GM12874 (cell line): Measurements from ENCODE around the gene OR6S1.

Experiments
- TF ChIP-seq, protein P1 (sequence below): IDR thresholded peaks from 2 replicates; pipeline ENCODE4 v1.5.1; 2011; ENCODE audit warnings: low read depth, mild to moderate bottlenecking, control low read depth, low read length, moderate library complexity; ENCODE audit not compliant: insufficient read depth

Gene OR6S1

DNA sequence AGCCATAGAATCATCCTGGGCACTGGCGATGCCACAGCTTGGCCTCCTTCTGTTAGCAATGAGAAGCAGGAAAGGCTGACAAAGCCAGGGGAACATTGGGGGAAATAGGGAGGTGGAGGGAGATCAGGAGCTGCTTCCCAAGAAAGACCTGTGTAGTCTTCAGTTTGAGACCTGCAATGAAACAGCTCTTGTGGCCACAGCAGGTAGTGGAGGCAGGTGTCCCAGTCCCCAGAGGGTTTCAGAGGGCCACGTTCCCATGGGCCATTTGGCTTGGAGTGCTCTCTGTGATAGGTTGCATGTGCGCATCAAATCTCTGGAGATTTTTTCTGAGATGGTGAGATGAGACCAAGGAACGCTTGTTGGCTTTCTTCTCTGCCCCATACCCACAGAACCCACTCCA, 14.4 kb upstream of the OR6S1 start:
- TF ChIP-seq, protein P1, sequence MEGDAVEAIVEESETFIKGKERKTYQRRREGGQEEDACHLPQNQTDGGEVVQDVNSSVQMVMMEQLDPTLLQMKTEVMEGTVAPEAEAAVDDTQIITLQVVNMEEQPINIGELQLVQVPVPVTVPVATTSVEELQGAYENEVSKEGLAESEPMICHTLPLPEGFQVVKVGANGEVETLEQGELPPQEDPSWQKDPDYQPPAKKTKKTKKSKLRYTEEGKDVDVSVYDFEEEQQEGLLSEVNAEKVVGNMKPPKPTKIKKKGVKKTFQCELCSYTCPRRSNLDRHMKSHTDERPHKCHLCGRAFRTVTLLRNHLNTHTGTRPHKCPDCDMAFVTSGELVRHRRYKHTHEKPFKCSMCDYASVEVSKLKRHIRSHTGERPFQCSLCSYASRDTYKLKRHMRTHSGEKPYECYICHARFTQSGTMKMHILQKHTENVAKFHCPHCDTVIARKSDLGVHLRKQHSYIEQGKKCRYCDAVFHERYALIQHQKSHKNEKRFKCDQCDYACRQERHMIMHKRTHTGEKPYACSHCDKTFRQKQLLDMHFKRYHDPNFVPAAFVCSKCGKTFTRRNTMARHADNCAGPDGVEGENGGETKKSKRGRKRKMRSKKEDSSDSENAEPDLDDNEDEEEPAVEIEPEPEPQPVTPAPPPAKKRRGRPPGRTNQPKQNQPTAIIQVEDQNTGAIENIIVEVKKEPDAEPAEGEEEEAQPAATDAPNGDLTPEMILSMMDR = no peak

DNA sequence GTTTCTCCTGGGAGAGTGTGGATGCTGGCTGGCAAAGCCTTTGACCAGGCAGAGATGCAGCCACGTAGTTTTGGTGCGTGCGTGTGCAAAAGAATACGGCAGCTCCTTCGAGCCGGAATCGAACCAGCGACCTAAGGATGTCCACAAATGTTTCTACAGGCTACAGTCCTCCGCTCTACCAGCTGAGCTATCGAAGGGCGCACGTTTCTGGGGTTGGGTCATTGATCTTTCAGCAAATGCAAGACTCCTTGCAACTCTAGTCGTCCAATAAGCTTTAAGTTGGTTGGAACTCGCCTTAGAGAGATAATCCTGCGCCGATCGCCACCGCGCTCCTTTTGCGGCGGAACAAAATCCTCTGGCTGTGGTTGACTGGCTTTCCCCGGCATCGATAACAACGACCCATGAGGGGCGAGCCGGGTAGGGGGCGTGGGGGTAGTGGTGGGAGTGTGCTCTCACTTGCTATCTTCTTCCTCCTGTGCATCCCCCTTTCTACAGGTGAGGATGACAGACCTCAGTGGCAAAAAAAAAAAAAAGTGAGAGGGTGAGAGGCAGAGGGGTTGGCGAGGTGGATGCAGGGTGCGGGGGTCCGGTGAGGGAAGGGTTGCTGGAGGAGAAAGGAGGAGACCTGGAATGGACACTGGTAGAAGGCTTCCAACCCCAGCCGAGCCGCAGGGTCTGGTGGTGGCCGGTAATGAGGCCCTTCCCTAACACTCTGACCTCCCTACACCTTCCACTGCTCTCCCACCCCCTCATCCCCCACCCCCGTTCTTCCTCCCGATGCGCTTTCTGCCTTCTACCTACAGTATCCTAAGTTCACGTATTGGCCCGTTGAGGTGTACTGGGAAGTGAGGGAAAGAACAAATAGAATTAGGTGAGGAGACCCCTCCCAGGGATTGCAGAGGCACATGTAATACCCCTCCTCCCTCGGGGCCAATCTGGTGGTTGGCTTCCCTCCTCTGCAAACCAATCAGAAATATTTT, 11.8 kb upstream of the OR6S1 start:
- TF ChIP-seq, protein P1 = no peak

DNA sequence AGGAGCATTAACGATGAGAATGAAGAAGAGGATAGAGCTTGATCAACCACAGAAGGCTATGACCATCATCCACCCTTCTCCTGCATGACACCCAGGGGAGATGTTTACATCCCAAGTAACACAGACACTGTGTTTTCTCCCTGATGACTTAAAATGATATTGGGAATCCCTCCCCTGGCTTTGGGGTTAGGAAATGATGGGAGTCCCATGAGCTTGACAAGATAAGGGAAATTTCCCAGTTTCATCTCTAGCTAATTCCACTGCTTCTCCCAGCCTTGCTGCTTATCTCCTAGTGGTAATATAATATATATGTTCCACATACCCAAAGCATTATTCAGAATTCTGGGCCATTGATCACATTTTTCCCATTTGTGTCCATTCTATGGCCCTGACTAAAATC, 4.0 kb upstream of the OR6S1 start:
- TF ChIP-seq, protein P1 = no peak

DNA sequence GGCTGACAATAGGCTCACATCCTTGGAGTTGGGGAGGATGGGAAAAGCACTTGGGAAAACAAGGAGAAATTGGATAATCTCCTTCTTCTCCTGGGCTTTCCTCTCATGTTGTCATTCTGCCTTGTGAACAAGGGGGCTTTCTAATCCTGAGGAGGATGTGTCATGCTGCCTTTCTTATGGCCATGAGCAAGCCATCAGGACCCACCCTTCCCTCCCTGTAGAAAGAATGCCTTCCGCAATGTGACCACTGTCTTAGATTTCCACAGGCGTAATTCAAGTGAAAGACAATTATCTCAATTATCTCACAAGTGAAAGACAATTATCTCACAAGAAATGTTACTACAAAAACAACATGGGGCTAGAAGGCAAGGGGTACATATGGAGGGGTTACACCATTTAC, 3.0 kb upstream of the OR6S1 start:
- TF ChIP-seq, protein P1 = no peak

DNA sequence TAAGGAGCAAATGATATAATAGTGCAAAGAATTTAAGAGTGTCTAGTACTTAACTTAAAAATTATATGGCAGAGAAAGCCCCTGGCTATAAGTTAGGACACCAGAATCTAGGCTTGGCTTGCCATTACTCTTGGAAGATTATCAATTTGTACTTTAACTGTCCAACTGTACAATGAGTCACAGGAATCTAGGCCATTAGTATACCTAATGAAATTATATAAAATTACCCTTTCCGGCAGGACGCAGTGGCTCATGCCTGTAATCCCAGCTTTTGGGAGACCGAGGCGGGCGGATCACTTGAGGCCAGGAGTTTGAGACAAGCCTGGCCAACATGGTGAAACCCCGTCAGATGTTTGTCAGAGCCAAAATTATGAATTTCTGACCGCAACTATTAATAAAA, 691 bp upstream of the OR6S1 start:
- TF ChIP-seq, protein P1 = no peak

DNA sequence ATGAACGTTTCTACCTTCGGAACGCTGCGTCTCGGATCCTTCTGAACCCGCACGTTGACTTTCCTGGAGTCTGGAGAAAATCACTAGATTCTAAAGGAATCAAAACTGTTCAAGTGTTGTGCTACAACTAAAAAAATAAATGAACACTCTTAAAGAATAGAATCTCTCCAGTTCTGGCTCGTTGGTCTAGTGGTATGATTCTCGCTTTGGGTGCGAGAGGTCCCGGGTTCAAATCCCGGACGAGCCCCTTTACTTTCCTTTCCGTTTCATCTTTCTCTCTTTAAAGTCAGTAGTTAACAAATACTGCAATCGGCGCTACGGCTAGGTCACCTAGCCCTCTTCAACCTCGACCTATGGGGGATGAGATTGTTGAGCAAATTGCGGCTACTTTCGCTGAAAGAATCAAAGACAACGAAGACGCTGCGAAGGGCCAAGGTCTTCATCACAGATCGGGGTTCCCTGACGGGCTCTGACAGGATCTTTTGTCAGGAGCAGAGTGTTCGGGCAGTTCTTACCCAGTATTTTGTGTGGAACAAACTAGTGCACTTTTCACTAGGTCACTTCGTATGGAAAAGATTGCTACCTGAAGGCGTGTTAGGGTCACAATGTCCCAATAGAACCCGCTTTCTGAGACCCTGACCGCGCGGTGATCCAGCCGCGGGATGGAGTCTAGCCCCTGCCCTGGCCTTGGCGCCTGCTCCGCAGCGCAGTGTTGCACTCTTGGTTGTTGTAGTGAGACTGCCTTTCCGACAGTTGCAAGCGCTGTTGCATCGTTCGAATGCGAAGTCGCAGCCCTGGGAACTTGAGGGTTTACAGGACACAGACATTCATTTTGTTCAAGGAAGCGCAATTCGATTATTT, 8.4 kb downstream of the OR6S1 start:
- TF ChIP-seq, protein P1 = no peak

DNA sequence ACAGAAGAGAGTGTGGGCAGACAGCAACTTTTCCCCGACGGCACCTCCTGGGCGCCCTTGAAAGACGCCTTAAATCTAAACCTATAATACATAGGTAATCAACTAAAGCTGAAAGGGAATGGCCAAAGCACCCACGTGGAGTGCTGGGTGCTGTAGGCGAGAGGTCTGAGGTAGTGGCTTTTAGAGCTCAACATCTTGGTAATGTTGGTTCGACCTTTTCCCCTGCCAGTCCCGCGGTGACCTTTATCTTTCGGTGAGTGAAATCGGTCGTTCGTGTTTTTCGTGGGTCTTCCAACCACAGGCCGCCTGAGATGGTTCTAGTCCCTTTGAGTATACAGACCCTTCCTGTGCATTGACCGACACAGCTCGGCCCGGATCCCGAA, 9.1 kb downstream of the OR6S1 start:
- TF ChIP-seq, protein P1 = no peak
